SHP77 (cell line): ENCODE data around the gene ZNF668.
"Not testable (repeated sequence)": the region's sequence is repeated elsewhere in the genome, so short reads cannot be mapped to it uniquely, and the experiment has no call there.

Source experiments
- DNase-seq, 2 experiments: peaks; one replicate each; lab custom pipeline; 2025; lab: John Stamatoyannopoulos, UW

Gene ZNF668

DNA sequence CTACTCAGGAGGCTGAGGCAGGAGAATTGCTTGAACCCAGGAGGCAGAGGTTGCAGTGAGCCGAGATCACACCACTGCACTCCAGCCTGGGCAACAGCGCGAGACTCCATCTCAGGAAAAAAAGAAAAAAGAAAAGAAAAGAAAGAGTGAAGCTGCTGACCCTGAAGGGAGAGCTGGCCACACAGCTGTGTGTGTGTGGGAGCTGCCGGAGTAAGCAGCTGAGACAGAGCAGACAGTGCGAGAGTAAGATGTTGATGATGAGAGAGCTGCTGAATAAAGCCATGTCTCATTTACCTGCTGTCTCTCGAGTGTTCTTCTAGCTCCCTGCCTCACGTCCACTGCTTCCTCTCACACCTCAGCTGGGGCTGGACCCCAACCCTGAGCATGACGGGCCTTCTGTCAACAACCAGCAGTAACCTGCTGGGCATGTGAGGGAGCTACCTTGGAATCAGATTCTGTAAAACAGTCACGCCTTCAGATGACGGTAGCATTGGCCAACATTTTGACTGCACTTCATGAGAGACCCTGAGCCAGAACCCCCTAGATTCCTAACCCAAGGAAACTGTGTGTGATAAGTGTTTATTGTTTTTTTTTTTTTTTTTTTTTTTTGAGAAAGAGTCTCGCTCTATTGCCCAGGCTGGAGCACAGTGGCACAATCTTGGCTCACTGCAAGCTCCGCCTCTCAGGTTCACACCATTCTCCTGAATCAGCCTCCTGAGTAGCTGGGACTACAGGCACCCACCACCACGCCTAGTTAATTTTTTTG, 27.0 kb upstream of the ZNF668 start:
- DNase-seq = not testable (repeated sequence)

DNA sequence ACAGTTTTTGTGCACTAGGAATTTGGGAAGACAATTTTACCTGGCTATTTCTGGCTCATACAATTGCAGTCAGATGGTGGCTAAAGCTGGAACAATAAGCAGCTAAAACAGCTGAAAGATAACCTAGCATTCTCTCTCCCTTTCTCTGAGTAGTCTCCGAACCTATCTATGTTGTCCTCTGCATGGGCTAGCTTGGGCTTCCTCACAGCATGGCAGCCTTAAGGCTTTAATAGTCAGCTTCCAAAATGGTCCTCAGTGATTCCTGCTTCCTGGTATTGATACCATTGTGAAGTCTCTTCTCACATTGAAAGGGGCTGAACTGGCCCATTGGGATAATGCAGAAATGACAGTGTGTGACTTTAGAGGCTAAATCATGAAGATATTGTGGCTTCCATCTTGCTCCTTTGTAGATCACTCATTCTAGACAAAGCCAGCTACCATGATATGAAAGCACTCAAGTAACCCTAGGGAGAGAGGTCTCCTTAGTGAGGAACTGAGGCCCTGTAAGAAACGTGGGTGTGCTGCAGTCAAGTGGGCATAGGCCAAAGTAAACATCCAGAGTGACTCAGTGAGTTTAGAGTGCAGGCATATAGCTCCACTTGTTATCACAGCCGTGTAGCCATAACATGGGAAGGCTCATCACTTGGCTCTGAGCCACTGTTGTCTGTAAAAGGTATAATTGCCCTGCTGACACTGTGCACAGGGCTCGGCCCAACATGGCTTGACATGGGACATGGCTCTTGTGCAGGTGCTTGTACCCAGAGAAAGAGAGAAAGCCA, 26.0 kb upstream of the ZNF668 start:
- DNase-seq = peak in 1 of 2 experiments; percentile 5

DNA sequence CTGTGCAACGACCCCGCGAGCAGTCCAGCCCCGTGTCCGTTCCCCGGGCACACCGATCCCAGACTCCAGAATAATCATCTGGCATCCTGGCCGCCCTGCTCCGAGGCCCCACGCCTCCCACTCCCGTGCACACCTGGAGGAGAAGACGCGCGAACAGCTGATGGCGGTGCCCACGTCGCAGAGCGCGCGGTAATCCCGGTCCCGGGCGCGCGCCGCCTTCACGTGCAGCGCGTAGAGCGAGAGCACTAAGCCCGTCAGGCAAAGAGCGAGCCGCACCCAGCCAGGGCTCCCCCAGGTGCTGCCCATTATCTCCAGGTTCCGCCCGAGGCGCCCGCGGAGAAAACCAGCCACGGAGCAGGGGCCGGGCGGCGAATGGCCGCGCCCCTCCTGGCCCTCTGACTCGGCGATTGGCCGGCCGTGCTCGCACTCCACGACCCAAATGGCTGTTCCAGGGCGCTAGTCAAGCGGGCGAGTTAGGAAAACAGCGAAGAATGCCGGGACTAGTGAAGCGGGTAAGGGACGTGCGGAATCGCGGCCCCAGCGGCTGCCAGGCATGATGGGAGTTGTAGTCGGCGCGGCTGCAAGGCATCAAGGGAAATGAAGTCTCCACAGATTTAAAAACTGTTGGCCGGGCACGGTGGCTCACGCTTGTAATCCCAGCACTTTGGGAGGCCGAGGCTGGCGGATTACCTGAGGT, 20.5 kb upstream of the ZNF668 start, which contains the start of gene VKORC1:
Gene VKORC1, minus strand, starts transcription at position 374 of the 697 bp plus-strand sequence. Its CDS starts 68 bp downstream, at position 306.
- DNase-seq = peak; percentile 98 to 99

DNA sequence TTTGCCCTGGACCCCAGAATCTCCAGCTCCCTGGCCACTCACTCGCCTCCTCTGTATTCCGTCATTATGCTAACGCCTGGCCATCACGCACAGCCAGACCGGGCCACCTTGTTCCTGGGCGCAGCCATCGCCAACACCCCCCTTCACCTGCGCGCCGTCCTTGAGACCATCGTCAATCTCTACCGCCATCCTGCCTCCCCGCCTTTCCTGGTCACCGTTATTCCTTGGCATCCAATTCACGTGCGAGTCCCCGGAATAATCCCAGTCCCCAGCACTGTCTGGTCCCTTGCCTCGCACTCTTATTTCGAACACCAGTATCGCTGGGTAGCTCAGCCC, 20.0 kb upstream of the ZNF668 start:
- peak in 1 of 2 experiments; percentile 13 for DNase-seq

GRCh38 chr16:31093132-31093703, 19.2 kb upstream of the ZNF668 start:
- DNase-seq = peak in 1 of 2 experiments; percentile 36

GRCh38 chr16:31092330-31092729, 18.3 kb upstream of the ZNF668 start:
- no peak for DNase-seq

- no peak for DNase-seq
Observed at GRCh38 chr16:31090540-31090939, 16.5 kb upstream of the ZNF668 start.

GRCh38 chr16:31089199-31089598, 15.2 kb upstream of the ZNF668 start:
- no peak for DNase-seq

DNA sequence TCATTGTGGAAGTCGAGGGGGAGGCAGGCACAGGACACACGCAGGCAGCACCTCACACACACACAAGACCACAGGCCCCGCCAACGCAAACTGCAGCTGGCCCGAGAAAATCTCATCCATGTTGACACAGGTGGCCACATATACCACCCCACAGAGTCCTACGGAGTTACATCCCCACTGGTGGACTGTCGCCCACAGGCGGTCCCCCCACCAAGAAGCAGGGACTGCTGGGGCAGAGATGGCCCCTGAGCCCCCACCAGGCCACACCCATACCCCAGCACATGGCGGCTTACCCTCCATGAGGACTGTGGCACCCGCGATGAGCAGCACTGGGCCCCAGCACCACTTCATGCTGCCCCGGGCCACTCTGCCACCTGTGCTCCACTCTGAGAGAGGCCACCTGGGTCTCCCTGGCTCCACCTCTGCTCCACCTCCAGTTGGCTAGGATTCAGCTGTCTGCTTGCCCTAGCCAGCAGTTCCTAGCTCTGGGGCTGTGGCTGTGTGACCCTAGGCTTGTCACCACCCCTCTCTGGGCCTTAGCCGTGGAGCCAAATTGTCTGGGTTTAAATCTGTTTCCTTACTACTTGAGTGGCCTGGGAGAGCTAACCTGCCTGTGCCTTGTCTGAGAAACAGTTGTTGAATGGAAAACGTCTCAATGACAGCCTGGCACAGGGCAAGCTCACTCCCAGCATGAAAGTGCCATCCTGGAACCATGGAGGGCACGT, 14.6 kb upstream of the ZNF668 start, which contains the start of gene PRSS53:
Gene PRSS53, minus strand, starts transcription at position 485 of the 725 bp plus-strand sequence. Its CDS starts 134 bp downstream, at position 351.
- DNase-seq = peak; percentile 43 to 53

DNA sequence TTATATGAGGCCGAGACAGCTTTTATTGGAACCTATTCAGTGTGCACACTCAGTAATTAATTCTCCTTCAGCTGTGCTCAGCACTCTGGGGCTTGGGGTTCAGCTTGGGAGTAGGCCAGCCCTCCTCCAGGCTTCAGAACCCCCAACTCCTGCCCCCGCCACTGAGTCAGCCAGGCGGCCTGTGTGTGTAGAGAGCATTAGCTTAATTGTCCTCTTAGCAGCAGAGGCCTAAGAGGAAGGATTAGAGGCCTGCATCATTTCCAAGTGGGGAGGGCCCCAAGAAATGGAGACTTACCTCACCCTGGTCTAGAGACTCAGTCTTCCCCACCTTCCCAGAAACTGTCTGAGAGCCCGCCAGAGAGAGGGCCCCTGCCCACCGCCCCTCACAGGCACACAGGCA, 13.9 kb upstream of the ZNF668 start:
- DNase-seq = no peak

DNA sequence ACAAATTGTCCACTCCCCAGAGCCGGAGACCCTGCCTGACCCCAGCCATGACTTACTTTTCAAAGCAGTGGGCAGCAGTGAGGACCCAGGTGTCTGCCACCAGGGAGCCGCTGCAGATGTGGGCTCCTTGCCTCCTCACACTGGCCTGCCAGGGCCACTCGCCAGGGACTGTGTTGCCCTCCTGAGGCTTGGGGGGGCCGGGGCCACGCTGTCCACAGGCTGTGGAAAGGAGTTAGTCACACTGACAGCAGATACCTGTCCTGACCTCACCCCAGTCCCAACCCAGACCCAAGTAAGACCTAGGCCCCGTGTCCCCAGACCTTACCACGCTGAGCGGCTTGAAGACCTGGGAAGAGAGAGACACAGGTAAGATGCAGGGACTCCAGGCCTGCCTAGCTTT, 13.4 kb upstream of the ZNF668 start:
- DNase-seq = no peak

DNA sequence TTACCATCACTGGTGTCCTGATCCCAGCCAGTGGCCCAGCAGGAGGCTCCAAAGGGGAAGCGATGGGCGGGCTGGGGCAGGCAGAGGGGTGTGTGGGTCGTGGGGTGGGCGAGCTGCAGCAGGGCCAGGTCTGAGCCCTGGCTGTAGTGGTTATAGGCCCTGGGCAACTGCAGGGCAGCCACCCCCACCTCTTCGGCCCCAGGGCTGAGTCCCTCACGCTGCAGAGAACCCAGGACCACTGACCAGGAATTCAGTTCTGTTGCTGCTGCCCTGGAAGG, 12.5 kb upstream of the ZNF668 start:
- DNase-seq = no peak

DNA sequence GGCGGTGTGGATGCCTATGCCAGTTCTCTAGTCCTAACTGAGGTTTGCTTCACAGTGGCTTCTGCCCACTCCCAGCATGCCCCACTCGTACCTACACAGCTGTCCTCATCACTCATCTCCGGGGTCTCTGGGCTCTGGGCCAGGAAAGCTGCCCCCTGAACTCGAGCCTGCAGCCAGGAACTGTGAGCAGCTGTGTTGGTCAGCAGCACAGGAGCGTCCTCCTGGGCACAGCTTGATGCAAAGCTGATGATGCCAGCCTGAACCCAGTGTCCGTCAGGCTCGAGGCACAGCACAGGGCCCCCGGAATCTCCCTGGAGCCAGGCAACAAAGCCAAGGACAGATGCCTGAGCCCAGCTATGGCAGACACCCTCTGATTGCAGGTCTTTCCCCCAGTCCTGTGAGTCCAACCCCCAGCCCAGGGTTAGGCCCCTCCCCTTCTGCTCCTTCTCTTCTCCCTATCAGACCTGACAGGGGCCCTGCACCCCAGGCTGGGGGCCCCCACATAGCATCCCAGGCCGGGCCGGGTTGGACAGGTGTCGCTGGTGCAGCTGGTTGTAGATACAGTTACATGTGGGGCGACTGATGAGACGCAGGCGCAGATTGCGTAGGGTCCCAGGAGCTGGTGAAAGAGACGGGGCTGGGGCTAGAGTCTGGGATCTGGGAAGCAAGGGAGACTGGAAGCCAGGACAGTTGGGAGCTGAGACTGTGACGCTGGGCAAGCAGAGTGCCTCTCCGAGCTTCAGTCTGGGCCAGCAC, 12.0 kb upstream of the ZNF668 start:
- no peak for DNase-seq

DNA sequence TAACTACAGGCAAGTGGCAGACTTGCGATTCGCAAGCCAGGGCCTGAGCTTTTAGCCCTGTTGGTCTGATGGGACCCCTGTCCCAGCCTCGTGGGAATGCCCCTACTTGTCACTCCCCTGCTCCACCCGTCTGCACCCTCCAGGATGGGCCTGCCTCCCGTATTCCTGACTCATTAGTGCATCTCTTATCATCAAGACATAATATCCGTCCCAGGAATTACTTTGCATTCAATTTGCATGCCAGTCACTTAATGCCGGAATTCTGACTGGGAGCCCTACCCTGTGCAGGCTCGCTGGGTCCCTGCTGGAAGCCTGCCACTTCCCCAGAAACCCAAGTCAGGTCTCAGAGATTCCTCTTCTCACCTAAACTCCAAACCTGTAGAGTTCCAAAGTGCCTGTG, 11.4 kb upstream of the ZNF668 start:
- no peak for DNase-seq

DNA sequence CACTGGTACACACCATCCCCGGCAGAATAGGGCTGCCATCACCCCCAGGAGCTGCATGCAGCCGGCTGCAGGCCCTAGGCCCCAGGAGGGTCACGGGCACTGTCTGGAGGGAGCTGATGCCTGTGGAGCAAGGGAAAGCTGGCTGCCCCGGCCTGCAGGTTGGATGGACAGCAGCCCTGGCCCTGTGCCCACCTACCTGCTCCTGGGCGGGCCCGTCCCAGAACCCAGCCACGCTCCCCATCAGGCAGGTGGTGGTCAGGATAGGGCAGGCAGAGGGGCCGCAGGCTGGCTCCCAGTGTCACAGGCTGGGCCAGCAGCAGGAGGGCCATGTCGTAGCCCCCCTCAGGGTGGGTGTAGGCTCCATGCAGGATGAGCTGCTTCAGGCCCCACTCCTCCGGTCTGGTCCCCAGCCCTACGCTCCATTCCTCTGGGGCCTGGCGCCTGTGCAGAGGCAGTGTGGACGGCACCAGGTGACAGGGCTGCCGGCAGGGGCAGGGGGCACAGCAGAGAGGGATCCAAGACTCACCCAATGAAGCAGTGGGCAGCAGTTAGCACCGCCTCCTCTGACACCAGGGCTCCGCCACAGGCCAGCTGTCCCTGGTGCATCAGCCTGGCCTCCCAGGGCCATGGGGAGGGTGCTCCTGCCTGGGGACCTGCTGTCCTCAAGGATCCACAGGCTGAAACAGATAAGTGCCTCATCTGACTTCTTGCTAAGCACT, 10.7 kb upstream of the ZNF668 start:
- no peak for DNase-seq

- no peak for DNase-seq
Observed at GRCh38 chr16:31083981-31084380, 9.9 kb upstream of the ZNF668 start.

GRCh38 chr16:31083556-31083955, 9.5 kb upstream of the ZNF668 start:
- DNase-seq = no peak

DNA sequence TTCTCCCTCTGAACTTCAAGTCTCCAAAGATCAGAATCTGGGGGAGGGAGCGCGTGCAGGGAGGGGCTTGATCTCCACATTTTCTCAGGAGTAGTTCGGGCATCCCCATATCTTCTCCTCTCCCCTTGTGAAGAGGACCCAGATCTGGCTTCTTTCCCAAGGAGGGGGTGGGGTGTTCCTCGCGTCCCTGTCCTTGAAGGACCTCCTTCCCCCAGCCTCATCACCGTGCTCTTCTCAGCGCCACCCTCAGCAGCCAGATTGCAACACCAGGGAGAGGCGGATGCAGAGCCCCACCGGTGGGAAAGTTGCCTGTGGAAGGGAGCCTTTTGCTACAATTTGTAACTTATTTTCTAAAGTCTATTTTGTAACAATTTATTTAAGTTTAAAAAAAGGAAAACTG, 9.0 kb upstream of the ZNF668 start:
- no peak for DNase-seq

GRCh38 chr16:31082368-31083045, 8.5 kb upstream of the ZNF668 start:
- no peak for DNase-seq
